ENCODE results near the gene PTPRCAP.

The PTPRCAP gene

GRCh38 chr11:67400942-67401494 is 36.5 kb downstream of the PTPRCAP start:
- peaks cover 5% of the 10 kb centered on the region for H3K4me1 ChIP-seq (ENCODE audit: control insufficient read depth, insufficient read depth, low read length)
- H3K4me3 ChIP-seq (ENCODE audit: insufficient read depth, low read depth, low read length): peak overlapping the region; percentile 95
- WGBS, 2 experiments: 12 to 13% methylated on average over 27 of the region's 27 CpGs
- no peaks in the 10 kb centered on the region for H3K27me3 ChIP-seq (ENCODE audit: control insufficient read depth, insufficient read depth, low read length, poor library complexity, severe bottlenecking)
- H3K9me3 ChIP-seq (ENCODE audit: control insufficient read depth, low read length): no peaks in the 10 kb centered on the region
- no peak overlapping the region for H3K27ac ChIP-seq (ENCODE audit: insufficient read depth, low read depth, low read length, poor library complexity, severe bottlenecking)
- H3K36me3 ChIP-seq (ENCODE audit: control insufficient read depth, insufficient read depth, low read length): peaks cover 17% of the 10 kb centered on the region

GRCh38 chr11:67400251-67400941 is 37.1 kb downstream of the PTPRCAP start:
- Histone ChIP-seq H3K27ac (ENCODE audit: insufficient read depth, low read depth, low read length, poor library complexity, severe bottlenecking) (no peak overlapping the region), H3K27me3 (ENCODE audit: control insufficient read depth, insufficient read depth, low read length, poor library complexity, severe bottlenecking) (no peaks in the 10 kb centered on the region), H3K4me1 (ENCODE audit: control insufficient read depth, insufficient read depth, low read length) (peaks cover 5% of the 10 kb centered on the region), H3K4me3 (ENCODE audit: insufficient read depth, low read depth, low read length) (peak overlapping the region; percentile 95), H3K36me3 (ENCODE audit: control insufficient read depth, insufficient read depth, low read length) (peaks cover 17% of the 10 kb centered on the region), H3K9me3 (ENCODE audit: control insufficient read depth, low read length) (no peaks in the 10 kb centered on the region)
- WGBS, 2 experiments: 85 to 88% methylated on average over 23 of the region's 23 CpGs

- 95% methylated on average over 31 of the region's 31 CpGs for WGBS, 2 experiments
- no peaks in the 10 kb centered on the region for H3K9me3 ChIP-seq (ENCODE audit: control insufficient read depth, low read length)
- H3K36me3 ChIP-seq (ENCODE audit: control insufficient read depth, insufficient read depth, low read length): peaks cover 17% of the 10 kb centered on the region
- H3K27me3 ChIP-seq (ENCODE audit: control insufficient read depth, insufficient read depth, low read length, poor library complexity, severe bottlenecking): no peaks in the 10 kb centered on the region
- no peak overlapping the region for H3K4me3 ChIP-seq (ENCODE audit: insufficient read depth, low read depth, low read length)
- H3K4me1 ChIP-seq (ENCODE audit: control insufficient read depth, insufficient read depth, low read length): peaks cover 5% of the 10 kb centered on the region
- no peak overlapping the region for H3K27ac ChIP-seq (ENCODE audit: insufficient read depth, low read depth, low read length, poor library complexity, severe bottlenecking)
Observed at GRCh38 chr11:67398661-67399563, 38.6 kb downstream of the PTPRCAP start.

- Histone ChIP-seq H3K9me3 (ENCODE audit: control insufficient read depth, low read length) (no peaks in the 10 kb centered on the region), H3K4me1 (ENCODE audit: control insufficient read depth, insufficient read depth, low read length) (no peaks in the 10 kb centered on the region), H3K27ac (ENCODE audit: insufficient read depth, low read depth, low read length, poor library complexity, severe bottlenecking) (no peak overlapping the region), H3K36me3 (ENCODE audit: control insufficient read depth, insufficient read depth, low read length) (peaks cover 17% of the 10 kb centered on the region), H3K4me3 (ENCODE audit: insufficient read depth, low read depth, low read length) (no peak overlapping the region), H3K27me3 (ENCODE audit: control insufficient read depth, insufficient read depth, low read length, poor library complexity, severe bottlenecking) (no peaks in the 10 kb centered on the region)
- 94 to 95% methylated on average over 24 of the region's 24 CpGs for WGBS, 2 experiments
Observed at GRCh38 chr11:67397986-67398660, 39.4 kb downstream of the PTPRCAP start.

- H3K36me3 ChIP-seq (ENCODE audit: control insufficient read depth, insufficient read depth, low read length): peaks cover 17% of the 10 kb centered on the region
- H3K27me3 ChIP-seq (ENCODE audit: control insufficient read depth, insufficient read depth, low read length, poor library complexity, severe bottlenecking): no peaks in the 10 kb centered on the region
- H3K4me3 ChIP-seq (ENCODE audit: insufficient read depth, low read depth, low read length): no peak overlapping the region
- peaks cover 1% of the 10 kb centered on the region for H3K4me1 ChIP-seq (ENCODE audit: control insufficient read depth, insufficient read depth, low read length)
- no peak overlapping the region for H3K27ac ChIP-seq (ENCODE audit: insufficient read depth, low read depth, low read length, poor library complexity, severe bottlenecking)
- no peaks in the 10 kb centered on the region for H3K9me3 ChIP-seq (ENCODE audit: control insufficient read depth, low read length)
- WGBS, 2 experiments: 91 to 92% methylated on average over 6 of the region's 6 CpGs
Observed at GRCh38 chr11:67397536-67397935, 39.9 kb downstream of the PTPRCAP start.

- H3K9me3 ChIP-seq (ENCODE audit: control insufficient read depth, low read length): no peaks in the 10 kb centered on the region
- H3K4me3 ChIP-seq (ENCODE audit: insufficient read depth, low read depth, low read length): no peak overlapping the region
- H3K27ac ChIP-seq (ENCODE audit: insufficient read depth, low read depth, low read length, poor library complexity, severe bottlenecking): no peak overlapping the region
- peaks cover 17% of the 10 kb centered on the region for H3K36me3 ChIP-seq (ENCODE audit: control insufficient read depth, insufficient read depth, low read length)
- no peaks in the 10 kb centered on the region for H3K27me3 ChIP-seq (ENCODE audit: control insufficient read depth, insufficient read depth, low read length, poor library complexity, severe bottlenecking)
- WGBS, 2 experiments: 87% methylated on average over 13 of the region's 13 CpGs
- H3K4me1 ChIP-seq (ENCODE audit: control insufficient read depth, insufficient read depth, low read length): peaks cover 3% of the 10 kb centered on the region
Observed at GRCh38 chr11:67396587-67397389, 40.7 kb downstream of the PTPRCAP start.

- Histone ChIP-seq H3K27me3 (ENCODE audit: control insufficient read depth, insufficient read depth, low read length, poor library complexity, severe bottlenecking) (no peaks in the 10 kb centered on the region), H3K27ac (ENCODE audit: insufficient read depth, low read depth, low read length, poor library complexity, severe bottlenecking) (no peak overlapping the region), H3K4me3 (ENCODE audit: insufficient read depth, low read depth, low read length) (no peak overlapping the region), H3K9me3 (ENCODE audit: control insufficient read depth, low read length) (no peaks in the 10 kb centered on the region), H3K4me1 (ENCODE audit: control insufficient read depth, insufficient read depth, low read length) (peaks cover 3% of the 10 kb centered on the region), H3K36me3 (ENCODE audit: control insufficient read depth, insufficient read depth, low read length) (peaks cover 17% of the 10 kb centered on the region)
- 95% methylated on average over 7 of the region's 7 CpGs for WGBS, 2 experiments
Observed at GRCh38 chr11:67396259-67396581, 41.3 kb downstream of the PTPRCAP start.

- Histone ChIP-seq H3K27me3 (ENCODE audit: control insufficient read depth, insufficient read depth, low read length, poor library complexity, severe bottlenecking) (no peaks in the 10 kb centered on the region), H3K9me3 (ENCODE audit: control insufficient read depth, low read length) (no peaks in the 10 kb centered on the region), H3K27ac (ENCODE audit: insufficient read depth, low read depth, low read length, poor library complexity, severe bottlenecking) (no peak overlapping the region), H3K4me3 (ENCODE audit: insufficient read depth, low read depth, low read length) (no peak overlapping the region), H3K4me1 (ENCODE audit: control insufficient read depth, insufficient read depth, low read length) (peaks cover 3% of the 10 kb centered on the region), H3K36me3 (ENCODE audit: control insufficient read depth, insufficient read depth, low read length) (peaks cover 17% of the 10 kb centered on the region)
- 92 to 95% methylated on average over 19 of the region's 19 CpGs for WGBS, 2 experiments
Observed at GRCh38 chr11:67395555-67396258, 41.8 kb downstream of the PTPRCAP start.

GRCh38 chr11:67393990-67394389 is 43.5 kb downstream of the PTPRCAP start:
- H3K27me3 ChIP-seq (ENCODE audit: control insufficient read depth, insufficient read depth, low read length, poor library complexity, severe bottlenecking): no peaks in the 10 kb centered on the region
- no peak overlapping the region for H3K27ac ChIP-seq (ENCODE audit: insufficient read depth, low read depth, low read length, poor library complexity, severe bottlenecking)
- no peak overlapping the region for H3K4me3 ChIP-seq (ENCODE audit: insufficient read depth, low read depth, low read length)
- H3K9me3 ChIP-seq (ENCODE audit: control insufficient read depth, low read length): no peaks in the 10 kb centered on the region
- peaks cover 17% of the 10 kb centered on the region for H3K36me3 ChIP-seq (ENCODE audit: control insufficient read depth, insufficient read depth, low read length)
- peaks cover 3% of the 10 kb centered on the region for H3K4me1 ChIP-seq (ENCODE audit: control insufficient read depth, insufficient read depth, low read length)
- 89 to 95% methylated on average over 5 of the region's 5 CpGs for WGBS, 2 experiments
